Activated CD4-positive, alpha-beta T cell treated with anti-CD3 and anti-CD28 coated beads for 4 hours (primary cell): Measurements from ENCODE around the gene C20orf204.

Experiments
- DNase-seq, 2 donors: peaks; one replicate each; pipeline ENCODE4 v3.0.0-alpha.2; 2020

The C20orf204 gene

GRCh38 chr20:64035933-64036345 lies at the start of gene C20orf204:
Gene C20orf204 (plus strand): TSS chr20:64036182. CDS start chr20:64036324, 142 bp downstream.
- DNase-seq = no peak

- no peak for DNase-seq
Measured at GRCh38 chr20:64000906-64001305, 35.1 kb upstream of the C20orf204 start.

GRCh38 chr20:64001607-64002011 lies 34.4 kb upstream of the C20orf204 start:
- DNase-seq = peak in 1 of 2 donors; percentile 18

- no peak for DNase-seq
Measured at GRCh38 chr20:64003960-64004725, 31.8 kb upstream of the C20orf204 start.

- DNase-seq = no peak
Measured at GRCh38 chr20:64005394-64005793, 30.6 kb upstream of the C20orf204 start.

- no peak for DNase-seq
Measured at GRCh38 chr20:64006490-64006889, 29.5 kb upstream of the C20orf204 start.

GRCh38 chr20:64006902-64007301 lies 29.1 kb upstream of the C20orf204 start:
- DNase-seq = no peak

GRCh38 chr20:64009811-64010387 lies 26.1 kb upstream of the C20orf204 start:
- no peak for DNase-seq

- DNase-seq = no peak
Measured at GRCh38 chr20:64010711-64011237, 25.2 kb upstream of the C20orf204 start.

- DNase-seq = peak in 1 of 2 donors; percentile 24
Measured at GRCh38 chr20:64011366-64011779, 24.6 kb upstream of the C20orf204 start.

GRCh38 chr20:64012385-64013154 lies 23.4 kb upstream of the C20orf204 start:
- peak in 1 of 2 donors; percentile 15 for DNase-seq

- no peak for DNase-seq
Measured at GRCh38 chr20:64015635-64016034, 20.3 kb upstream of the C20orf204 start.

- DNase-seq = no peak
Measured at GRCh38 chr20:64021124-64021975, 14.6 kb upstream of the C20orf204 start.

GRCh38 chr20:64022671-64023360 lies 13.2 kb upstream of the C20orf204 start:
- no peak for DNase-seq

GRCh38 chr20:64023361-64024140 lies 12.4 kb upstream of the C20orf204 start:
- DNase-seq = no peak

GRCh38 chr20:64024141-64024990 lies 11.6 kb upstream of the C20orf204 start:
- DNase-seq = no peak

- no peak for DNase-seq
Measured at GRCh38 chr20:64025101-64025825, 10.7 kb upstream of the C20orf204 start.

GRCh38 chr20:64025826-64026412 lies 10.1 kb upstream of the C20orf204 start:
- no peak for DNase-seq
